Measurements from ENCODE around the gene IRF4.

DNA sequence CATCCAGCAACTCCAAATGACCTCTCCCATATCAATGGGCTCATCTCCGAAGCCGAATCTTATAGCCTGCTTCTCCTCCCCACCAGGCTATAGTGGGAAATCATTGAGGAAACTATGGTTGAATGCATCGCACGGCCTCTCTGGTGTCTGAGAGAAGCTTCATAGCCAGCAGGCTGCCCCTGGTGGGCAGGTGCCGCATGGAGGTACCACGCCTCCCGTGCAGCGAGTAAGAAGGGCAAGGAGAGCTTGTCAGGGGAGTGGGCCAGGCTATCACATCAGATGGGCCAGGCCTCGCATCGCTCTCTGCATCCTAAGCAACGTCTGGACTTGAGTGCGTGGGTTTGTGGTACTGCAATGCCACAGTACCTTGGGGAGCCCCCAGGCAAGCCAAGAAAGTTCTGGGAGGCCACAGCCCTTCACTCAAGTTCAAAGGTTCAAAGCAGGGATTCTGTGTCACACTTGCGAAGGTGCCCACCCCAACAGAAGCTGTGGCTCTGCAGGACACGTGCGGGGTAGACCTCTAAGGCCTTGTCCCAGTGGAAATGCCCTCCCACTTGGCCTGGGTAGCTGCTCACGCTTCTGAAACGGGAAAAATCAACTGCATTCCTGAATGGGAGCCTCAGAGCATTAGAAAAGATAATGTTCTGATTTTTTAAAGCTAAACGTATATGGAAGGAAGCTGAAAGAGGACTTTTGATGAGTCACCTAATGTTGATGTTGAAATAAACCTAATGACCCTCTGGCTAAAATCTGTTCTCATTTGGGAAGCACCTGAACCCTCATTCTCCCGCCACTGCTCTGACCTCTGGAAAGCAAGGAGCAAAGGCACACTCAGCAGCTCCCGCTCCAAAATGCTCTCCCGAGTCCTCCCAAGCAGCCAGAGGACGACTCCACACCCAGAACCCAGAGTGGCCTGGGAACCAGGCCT lies 8.4 kb upstream of the IRF4 start:
- TF ChIP-seq, protein P1, sequence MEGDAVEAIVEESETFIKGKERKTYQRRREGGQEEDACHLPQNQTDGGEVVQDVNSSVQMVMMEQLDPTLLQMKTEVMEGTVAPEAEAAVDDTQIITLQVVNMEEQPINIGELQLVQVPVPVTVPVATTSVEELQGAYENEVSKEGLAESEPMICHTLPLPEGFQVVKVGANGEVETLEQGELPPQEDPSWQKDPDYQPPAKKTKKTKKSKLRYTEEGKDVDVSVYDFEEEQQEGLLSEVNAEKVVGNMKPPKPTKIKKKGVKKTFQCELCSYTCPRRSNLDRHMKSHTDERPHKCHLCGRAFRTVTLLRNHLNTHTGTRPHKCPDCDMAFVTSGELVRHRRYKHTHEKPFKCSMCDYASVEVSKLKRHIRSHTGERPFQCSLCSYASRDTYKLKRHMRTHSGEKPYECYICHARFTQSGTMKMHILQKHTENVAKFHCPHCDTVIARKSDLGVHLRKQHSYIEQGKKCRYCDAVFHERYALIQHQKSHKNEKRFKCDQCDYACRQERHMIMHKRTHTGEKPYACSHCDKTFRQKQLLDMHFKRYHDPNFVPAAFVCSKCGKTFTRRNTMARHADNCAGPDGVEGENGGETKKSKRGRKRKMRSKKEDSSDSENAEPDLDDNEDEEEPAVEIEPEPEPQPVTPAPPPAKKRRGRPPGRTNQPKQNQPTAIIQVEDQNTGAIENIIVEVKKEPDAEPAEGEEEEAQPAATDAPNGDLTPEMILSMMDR (IDR thresholded peaks at IDR 0.05; ENCODE audit: low read depth, low read length) = no peak
- no peak for TF ChIP-seq EZH2phosphoT487 (IDR thresholded peaks at IDR 0.05; ENCODE audit: low read depth)

Data from OCI-LY3 (cell line).